ENCODE data around the gene MINDY3.
"Not testable (repeated sequence)": the region's sequence is repeated elsewhere in the genome, so short reads cannot be mapped to it uniquely, and the experiment has no call there.

The MINDY3 gene

DNA sequence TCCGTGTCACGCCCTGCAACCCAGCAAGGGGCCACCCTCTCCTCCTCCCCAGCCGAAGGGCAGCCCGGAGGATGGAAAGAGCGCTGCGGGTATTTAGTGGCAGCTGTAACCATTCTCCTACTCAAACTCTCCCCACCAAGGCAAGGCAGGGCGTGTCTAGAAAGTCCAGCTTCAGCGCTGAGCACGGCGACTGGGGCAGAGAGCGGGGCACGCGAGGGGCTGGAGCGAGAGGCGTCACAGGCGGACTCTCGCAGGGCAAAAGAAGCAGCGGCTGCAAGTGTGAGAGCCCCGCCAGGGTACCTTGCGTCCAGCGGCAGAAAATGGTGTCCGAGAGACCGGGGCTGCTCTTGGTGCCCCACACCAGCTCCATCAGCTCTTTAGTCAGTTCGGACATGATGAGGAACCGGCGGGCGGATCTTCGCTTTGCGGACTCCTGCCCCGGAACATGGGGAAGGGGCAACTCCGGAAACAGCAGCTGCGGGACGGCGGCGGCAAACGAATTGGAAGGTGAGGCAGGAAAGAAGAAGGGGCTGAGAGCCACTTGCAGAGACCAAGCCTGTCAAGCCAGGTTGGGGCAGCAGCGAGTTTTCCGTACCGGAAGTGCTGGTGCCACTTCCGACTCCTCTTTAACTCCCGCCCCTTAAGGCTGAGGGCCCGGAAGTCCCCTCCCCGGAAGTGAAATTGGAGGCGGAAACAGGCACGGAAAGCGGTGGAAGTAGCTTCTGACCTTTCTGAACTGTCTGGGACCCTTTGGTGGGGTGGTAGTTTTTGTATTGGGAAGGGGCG lies at the start of gene MINDY3:
MINDY3 (minus strand) TSS at position 602 of the 786 bp plus-strand sequence; CDS start at position 394, 208 bp downstream.
- peak; percentile 8 to 25 for DNase-seq

DNA sequence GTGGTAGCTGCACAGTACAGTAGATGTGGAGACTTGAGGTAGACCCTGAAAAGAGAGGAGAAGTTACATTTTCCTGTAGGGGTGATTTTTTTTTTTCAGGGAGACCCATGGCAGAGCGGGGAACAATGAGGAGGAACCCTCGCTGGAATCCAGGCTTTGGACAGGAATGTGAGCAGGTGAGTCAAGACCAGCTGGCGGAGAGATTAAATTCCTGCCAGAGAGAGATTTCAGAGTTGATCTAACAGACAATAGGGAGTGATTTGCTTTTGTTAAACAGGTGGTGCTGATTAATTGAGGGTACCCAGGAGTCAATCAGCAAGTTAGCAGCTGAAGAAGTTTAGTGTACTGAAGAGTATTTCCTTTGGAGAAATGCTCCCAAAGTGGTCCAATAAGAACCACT lies 41.6 kb upstream of the MINDY3 start:
- no peak for DNase-seq

DNA sequence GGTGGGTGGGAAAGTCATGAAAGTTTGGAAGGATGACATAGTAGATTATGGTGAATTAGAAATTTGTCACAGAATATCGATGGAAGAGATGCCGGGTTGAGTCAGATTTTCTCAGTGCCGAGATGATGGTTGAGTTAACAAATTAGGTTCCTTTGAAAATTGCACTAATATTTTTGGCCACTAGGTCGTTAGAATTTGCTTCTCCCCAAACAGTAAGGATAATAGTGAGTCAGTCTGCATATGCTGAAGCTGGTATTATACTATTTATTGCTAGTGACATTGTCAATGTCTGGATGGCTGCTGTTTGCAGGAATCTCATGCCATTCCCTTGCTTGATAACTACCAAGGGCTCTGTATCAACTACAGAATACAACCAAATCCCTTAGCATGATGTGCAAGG lies 37.7 kb upstream of the MINDY3 start:
- no peak for DNase-seq

DNA sequence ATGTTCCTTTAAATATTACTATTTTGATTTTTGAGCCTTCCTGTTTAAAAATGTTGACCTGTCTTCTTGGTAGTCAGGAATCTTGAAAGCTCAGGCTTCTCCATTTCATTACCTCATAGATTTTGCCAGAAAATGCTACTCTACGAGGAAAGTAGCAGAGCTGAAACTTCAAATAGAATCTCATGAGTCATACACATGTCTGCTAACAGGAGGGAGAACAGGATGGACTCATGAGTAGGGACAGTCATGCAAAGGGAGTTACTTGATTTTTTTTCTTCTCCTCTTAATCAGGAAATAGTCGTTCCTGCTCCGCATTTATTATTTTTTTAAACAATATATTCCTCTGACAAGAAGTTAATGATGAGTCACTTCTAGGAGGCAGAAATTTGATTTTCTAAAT lies 37.0 kb upstream of the MINDY3 start:
- DNase-seq: no peak

DNA sequence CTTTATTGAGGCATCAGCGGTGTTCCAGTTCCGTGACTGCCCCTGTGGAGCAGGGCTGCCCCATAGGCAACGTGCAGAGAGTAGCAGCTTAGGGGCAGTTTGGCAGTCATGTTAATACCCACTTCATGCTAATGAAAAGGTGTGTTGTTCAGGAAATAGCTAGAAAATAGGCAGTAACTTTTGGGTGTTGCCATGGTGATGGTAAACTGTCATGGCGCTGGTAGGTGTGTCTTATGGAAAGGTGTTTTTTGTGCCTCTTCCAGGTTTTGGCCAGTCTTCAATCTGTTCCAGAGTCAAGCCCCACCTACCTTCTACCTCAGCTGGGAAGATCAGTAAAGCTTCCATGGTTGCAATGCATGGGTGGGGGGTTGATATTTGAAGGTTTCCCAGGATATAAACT lies 36.3 kb upstream of the MINDY3 start:
- no peak for DNase-seq

DNA sequence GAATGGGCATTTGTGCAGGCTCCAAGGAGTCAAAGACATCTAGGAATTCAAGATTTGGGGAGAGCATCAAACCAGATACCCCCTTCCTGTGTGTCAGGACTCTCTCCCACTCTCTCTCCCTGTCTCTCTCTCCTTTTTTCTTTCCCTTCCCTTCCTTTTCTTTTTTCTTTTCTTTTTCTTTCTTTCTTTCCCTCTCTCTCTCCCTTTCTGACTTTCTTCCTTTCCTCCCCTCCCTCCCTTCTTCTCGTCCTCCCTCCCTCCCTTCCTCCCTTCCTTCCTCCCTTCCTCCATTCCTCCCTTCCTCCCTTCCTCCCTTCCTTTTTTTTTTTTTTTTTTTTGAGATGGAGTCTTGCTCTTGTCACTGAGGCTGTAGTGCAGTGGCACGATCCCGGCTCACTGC lies 24.1 kb upstream of the MINDY3 start:
- DNase-seq: no peak

DNA sequence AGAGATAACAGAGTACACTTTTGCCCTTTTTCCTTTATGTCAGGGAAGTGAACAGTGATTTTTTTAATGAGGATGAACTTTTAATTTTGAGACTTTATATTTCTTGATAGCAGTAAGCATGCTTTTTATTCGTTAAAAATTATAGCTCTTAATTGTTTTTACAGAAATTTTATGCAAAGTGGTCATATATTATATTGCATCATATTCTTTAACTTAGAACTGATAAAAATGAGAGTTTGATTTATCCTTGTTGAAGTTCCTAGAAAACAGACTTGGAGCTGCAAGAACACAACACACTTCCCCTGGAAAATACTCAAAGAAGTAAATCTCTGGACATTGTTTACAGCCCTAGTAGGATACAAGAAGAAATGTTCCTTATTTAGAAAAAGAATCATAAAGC lies 21.2 kb upstream of the MINDY3 start:
- DNase-seq: no peak

DNA sequence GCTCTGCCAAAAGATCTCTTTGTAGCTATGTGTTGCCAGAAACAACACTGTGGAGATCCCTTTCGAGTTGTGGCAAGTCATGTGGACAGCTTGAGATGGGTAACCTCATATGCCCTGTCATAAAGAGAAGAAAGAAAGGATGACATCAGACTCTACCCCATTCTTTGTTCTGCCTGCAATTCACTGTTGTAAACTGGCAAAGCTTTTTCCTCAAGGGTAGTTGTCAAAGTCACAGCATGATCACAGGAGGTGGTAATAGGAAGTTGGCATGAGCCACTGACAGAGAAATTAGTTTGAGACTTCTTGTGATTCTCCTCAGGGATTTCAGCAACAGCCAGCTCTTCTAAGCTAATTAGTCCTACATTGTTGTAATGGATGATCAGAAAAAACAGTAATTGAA lies 19.4 kb upstream of the MINDY3 start:
- DNase-seq: peak; percentile 1 to 21

DNA sequence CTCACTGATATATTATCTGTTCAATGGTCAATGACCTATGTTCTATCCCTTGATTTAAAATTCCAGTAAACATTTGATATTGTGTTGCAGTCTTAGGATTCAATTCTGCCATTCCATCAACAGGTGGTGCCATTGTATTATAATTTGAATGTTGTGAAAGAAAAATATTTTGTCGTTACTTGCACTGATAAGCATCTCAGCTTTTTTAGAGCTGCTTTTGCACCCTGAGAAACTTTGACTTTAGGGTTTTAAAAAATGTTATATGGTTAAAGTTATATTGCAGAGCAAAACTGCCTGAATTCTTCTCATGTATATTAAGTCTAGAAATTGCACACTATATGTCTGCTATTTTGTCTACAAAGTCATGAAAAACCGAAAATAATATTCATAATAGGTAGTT lies 18.8 kb upstream of the MINDY3 start:
- DNase-seq: peak in 1 of 2 experiments; percentile 1

DNA sequence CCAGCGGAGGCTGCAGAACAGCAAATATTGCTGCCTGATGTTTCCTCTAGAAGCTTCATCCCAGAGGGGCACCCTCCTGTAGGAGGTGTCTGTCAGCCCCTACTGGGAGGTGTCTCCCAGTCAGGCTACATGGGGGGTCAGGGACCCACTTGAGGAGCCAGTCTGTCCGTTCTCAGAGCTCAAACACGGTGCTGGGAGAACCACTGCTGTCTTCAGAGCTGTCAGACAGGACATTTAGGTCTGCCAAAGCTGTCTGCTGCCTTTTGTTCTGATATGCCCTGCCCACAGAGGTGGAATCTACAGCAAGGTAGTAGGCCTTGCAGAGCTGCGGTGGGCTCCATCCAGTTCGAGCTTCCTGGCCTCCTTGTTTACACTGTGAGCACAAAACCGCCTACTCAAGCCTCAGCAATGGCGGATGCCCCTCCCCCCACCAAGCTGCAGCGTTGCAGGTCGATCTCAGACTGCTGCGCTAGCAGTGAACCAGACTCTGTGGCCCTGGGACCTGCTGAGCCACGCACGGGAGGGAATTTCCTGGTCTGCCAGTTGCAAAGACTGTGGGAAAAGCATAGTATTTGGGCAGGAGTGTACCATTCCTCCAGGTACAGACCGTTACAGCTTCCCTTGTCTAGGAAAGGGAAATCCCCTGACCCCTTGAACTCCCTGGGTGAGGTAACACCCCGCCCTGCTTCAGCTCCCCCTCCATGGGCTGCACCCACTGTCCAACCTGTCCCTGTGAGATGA lies 17.7 kb upstream of the MINDY3 start:
- DNase-seq: no peak

DNA sequence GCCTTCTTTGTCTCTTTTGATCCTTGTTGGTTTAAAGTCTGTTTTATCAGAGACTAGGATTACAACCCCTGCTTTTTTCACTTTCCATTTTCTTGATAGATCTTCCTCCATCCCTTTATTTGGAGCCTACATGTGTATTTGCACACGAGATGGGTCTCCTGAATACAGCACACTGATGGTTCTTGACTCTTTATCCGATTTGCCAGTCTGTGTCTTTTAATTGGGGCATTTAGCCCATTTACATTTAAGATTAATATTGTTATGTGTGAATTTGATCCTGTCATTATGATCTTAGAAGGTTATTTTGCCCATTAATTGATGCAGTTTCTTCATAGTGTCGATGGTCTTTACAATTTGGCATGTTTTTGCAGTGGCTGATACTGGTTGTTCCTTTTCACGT lies 16.0 kb upstream of the MINDY3 start:
- not testable (repeated sequence) for DNase-seq

DNA sequence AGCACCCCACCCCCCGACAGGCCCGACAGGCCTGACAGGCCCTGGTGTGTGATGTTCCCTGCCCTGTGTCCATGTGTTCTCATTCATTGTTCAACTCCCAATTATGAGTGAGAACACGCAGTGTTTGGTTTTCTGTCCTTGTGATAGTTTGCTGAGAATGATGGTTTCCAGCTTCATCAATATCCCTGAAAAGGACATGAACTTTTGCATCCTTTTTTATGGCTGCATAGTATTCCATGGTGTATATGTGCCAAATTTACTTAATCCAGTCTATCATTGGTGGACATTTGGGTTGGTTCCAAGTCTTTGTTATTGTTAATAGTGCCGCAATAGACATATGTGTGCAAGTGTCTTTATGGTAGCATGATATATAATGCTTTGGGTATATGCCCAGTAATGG lies 12.3 kb upstream of the MINDY3 start:
- not testable (repeated sequence) for DNase-seq

DNA sequence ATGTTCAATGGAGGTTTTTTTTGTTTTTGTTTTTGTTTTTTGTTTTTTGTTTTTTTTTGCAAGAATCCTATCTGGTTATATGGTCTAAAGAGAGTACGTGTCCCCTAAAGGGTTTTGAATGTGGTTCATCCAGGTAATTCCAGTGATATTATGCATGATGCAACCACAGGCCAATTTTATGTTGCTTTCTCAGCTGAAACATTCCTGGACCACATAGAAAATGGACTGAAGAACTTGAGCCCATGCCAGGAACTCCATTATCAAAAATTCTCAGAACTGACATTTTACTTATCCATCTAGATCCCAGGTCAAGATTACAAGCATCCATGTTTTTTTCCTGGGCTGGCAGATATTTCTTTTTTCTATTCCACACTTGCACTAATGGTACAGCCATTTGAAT lies 11.5 kb upstream of the MINDY3 start:
- DNase-seq: no peak

DNA sequence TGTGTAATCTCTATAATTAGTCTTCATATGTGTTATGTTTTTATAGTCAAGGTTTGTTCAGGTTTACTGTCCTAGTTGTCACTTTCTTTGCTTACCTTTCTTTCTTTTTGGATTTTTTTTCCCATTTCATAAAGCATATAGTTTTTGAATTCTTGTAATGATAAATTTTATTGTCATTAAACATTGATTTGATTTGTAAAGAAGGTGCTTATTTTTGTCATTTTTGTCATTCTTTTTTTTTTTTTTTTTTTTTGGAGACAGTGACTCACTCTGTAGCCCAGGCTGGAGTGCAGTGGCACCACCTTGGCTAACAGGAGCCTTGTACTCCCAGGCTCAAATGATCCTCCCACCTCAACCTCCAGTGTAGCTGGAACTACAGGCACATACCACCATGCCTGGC lies 9.6 kb upstream of the MINDY3 start:
- no peak for DNase-seq

DNA sequence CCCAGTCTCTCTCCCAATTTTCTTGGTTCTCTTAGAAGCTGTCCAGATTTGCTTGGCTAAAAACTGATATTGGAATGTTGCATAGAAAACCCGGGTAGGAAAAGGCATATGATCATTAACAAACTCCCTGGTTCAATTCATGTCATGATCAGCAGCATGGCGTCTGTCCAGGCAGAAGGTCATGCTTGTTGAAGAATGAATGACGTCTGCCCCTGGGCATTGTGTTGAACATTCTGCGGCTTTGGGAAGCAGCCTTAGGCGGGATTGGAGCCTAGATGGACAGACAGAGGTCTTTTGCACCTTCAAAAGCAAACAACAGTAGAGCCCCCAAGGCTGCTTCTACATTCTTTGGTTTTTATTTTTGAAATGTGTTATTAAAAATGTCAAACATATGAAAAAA lies 7.7 kb upstream of the MINDY3 start:
- no peak for DNase-seq

DNA sequence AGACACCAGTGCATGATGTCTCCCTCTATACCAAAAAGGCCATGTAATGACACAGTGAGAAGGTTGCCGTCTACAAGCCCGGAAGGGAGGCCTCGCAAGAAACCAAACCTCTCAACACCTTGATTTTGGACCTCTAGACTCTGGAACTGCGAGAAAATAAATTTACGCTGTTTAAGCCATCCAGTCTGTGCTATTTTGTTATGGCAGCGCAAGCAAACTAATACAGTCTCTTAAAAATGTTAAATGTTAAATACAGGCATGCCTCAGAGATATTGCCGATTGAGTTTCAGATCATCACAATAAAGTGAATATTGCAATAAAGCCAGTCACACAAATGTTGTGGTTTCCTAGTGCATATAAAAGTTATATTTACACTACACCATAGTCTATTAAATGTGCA lies 5.0 kb upstream of the MINDY3 start:
- DNase-seq: no peak

DNA sequence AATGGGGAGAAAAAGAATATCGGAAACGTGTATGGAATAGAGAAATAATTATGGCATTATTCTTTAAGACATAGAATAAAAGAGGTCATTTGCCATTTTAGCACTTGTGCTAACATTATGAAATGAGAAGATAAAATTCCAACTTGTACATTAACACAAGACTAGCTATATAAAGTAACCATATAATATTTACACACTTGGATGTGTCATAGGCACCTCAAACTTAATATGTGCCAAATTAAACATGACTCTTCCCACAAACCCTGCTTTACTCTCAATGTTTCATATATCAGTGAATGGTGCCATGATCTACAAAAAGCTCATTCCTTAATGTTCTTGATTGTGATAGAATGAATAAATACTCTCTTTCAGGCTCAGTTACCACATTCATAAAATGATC lies 4.1 kb upstream of the MINDY3 start:
- DNase-seq: no peak

DNA sequence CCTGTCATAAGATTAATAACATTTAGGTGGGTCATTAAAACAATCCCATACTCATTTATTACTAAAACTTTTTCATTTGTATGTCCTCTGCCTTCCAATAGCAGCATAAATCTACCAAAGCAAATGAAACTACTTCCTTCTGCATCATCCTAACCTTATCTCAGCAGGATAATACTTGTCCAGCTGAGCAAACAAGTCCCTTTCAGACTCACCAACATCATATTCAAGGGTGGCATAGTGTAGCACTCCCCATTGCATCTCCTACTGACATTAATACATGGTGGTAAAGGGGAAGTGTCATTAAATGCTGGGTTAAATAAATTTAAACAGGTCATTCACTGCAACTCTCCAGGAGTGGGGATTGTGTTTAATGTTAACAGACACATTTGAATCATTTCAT lies 3.4 kb upstream of the MINDY3 start:
- peak; percentile 39 to 56 for DNase-seq

DNA sequence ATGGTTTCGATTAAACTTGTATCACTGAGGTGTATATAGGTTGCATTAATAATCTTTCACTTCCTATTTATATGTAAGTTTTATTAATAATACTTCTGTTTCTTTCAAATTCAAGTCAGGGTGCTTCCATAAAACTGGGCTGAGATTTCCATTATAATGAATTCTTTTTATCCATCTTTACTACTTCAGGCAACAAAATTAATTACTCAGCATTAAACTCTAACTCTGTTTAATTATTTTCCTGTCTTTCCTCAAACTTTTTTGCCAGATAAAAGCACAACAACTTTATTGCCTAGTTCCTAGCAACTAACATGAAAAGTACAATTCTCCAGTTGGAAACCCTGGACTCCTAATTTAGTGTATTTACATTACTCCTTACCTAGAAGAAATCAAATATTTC lies 3.0 kb upstream of the MINDY3 start:
- no peak for DNase-seq

DNA sequence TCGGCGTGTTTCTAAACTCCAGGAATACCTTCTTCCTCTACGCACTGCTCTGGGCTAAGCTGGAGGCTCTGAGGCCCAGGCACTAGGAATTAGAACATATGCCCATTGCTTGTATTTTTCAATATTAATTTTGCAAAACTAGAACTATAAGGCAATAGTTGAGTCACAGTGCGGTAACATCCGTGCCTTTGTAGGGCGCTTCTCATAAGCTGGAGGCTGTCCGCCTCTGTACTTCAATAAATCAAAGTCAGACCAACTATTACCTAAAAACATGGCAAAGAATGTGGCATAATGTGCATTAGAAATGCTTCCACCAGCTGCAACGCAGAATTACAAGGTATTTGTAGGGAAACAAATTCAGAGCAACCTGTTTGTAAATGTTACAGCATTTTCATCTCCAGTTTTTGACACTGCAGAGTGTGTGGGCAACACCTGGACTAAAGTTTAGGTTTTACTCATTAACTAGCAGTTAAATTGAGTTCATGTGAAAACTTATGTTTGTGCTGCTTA lies 440 bp upstream of the MINDY3 start:
- no peak for DNase-seq

DNA sequence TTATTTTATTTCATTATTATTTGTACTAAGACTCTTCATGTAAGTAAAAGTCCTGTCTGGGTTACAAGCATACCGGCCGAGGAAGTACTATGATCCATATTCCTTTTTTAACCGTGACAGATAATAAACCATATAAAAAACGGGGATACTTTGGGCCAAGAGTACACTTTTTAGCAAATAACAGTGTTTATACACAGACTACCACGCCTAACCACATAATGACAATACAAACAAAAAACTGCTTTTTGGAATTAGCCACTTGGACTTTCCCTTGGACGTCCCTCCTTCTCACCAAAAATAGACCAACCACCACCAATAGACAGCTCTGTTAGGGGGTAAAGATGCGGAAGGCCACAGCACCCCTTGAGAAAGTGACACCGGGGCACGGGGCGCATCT lies 800 bp downstream of the MINDY3 start:
- no peak for DNase-seq

DNA sequence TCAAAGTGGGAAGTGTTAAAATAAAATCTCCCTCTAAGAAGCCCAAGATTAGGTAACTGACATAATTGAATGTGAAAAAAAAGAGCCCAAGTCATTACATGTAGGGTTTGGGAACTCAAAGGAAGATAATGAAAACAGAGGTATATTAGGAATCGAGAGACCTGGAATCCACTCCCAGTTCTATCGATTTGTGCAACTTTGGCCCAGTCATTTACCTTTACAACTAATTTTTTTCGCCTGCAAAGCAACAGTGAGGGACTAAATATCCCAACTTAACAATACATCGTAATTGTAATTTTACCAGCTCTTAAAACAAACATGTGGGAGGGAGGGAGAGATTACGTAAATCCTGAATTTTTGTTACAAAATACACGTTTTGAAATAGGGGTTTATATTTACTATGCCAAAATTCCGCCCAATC lies 1.4 kb downstream of the MINDY3 start:
- no peak for DNase-seq

DNA sequence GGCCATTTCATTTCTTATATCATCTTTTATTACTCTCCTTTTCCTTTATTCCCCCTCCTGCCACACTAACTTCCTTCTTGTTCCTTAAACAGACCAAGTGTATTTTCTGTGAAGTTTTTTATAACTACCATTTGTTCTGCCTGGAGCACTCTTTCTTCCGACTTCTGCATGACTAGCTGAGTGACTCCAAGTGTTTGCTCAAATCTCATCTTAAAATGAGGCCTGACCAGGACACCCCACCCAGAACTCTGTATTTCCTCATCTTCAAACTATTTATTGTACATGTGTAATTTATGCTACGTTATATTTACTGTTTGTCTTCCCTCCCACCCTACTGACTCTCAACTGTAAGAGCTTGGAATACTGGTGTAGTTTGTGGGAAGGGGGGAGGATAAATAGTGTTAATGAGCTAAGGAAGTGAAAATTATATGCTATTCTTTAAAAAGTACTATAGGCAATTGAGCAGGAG lies 3.2 kb downstream of the MINDY3 start:
- DNase-seq: no peak

DNA sequence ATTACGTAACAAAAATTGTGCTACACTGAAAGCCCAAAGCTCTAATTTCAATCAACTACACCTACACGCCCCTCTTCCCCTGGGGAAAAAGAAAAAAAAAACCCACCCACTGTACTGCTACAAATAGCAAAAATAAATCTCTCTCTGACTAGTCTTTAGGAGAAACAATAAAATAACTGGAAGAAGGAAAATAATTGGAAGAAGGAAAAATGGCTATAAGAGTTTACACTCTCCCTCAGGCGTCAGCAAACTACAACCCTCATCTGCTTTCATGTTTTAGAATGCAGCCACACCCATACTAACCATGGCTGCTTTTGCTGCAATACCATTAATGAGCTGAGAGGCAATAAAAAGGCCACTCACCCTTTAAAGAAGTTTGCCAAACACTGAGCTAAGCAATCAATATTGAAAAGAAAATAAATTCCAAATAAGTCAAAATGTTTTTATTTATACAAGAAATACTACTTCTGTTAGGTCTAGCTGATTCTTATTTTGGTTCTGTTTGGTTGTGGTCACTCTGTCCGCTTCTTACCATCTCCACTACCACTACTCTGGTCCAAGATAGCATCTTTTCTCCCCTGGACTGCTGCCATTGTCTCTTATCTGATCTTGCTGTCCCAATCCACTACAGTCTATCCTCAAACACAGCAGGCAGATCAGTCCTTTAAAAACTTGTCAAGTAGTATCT lies 3.8 kb downstream of the MINDY3 start:
- no peak for DNase-seq

All from NCI-H1930 (cell line).